ENCODE results near the gene LRIG1.

Gene LRIG1

GRCh38 chr3:66487465-66487864 lies 13.4 kb downstream of the LRIG1 start:
- DNase-seq, result no peak

GRCh38 chr3:66486646-66487045 lies 14.2 kb downstream of the LRIG1 start:
- DNase-seq, result no peak

DNA sequence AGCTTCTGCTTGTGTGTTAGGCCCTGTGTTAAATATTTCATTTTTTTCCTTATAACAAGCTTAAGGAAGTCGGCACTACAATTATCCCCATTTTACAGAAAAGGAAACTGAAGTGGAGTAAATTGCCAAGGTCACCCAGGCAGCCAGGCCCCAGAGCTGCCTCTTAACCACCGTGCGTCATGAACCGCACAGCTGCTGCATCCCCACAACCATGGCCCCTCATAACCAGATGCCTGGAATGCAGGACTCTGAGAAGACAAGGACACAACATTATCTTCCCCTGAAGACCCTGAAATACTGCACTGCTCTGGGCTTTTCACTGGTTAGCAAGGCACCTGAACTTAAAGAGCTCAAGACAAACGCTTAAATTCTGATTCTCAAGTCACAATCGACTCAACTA lies 14.6 kb downstream of the LRIG1 start:
- DNase-seq, result no peak

GRCh38 chr3:66485291-66485968 lies 15.4 kb downstream of the LRIG1 start:
- DNase-seq, result no peak

DNA sequence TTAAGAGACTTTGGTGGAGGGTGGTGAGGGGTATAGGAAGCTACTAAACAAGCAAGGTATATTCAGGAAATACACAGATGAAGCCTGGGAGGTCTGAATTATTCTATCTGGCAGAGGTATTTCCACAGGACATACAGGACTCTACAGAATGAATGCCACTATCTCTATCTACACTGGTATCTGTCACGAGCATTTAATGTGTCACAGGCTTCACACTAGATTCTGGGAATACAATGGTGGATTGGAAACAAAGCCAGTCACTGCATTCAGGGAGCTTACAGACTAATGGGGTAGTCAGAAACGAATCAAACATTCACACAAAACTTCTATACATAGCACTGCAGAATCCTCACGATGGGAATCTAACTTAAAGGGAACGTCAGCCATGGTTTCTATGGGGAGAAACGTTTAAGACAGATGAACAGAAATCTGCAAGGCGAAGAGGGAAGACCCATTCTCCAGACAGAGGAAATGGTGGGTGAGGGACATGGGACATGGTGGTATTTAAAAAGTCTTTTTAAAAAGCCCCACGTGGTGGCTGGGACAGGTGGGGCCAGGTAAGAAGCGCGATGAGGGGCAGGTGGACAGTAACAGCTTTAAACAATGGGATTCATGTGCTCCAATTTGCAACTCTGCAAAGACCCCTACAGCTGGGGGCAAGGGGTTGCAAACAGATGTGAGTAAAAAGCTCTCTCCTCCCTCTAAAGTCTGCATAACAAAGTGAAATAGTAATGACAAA lies 16.5 kb downstream of the LRIG1 start:
- DNase-seq, result no peak

DNA sequence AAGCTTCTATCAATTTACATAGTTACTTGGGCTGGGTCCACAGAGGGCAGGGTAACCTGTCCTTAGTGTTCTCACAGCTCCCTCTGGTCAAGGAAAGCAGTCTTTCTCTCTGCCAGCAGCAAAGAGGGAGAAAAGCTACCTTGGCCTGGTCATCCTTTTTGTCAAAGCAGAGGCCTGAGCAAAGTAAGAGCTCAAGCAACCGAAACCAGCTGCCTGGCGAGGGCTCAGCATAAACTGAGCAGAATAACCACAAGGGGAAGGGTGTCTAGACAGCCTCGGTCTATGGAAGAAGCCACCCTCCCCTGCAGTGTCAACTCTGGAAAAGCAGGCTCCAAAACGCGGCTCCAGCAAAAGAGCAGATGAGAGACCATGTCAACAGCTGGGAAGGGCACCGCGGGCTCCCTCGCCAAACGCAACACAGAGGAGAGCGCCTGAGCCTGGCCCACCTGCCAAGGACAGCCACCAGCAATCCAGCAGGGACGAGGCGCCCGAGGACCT lies 17.4 kb downstream of the LRIG1 start:
- DNase-seq, result no peak

DNA sequence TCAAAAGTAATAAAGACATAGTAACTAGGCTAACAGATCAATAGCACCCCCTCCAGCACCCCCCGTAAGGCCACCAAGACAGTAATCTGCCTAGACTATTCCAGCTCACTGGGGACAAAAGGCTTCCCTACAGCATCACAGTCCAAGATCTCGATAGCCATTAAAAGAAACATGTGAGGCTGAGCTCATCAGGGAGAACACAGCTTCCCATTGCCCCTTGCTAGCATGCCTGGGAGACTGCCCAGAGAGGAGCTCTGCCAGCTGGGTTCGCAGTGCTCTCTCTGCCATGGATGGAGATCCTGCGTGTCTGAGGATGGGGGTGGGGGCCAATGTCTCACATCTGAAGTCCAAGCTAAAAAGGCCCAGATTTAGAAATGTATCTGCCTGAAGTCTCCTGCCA lies 17.8 kb downstream of the LRIG1 start:
- DNase-seq, result no peak

DNA sequence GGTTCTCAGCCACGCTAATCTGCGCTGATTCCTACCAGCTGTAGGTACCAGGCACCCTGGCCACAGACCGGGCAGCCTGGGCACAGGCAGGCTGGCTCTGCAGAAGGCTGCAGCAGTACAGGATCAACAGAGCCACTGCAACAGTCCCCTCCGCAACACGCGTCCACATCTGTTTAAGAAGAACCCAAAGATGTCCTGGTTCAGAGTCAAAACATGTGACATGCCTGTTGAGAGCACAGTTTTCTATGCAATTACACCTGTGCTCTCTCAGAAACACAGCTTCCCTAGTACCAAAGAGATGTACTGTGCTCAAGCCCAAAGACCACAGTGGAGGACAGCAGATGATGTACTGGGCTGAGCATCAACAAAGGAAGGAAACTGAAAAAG lies 18.8 kb downstream of the LRIG1 start:
- no peak for DNase-seq

DNA sequence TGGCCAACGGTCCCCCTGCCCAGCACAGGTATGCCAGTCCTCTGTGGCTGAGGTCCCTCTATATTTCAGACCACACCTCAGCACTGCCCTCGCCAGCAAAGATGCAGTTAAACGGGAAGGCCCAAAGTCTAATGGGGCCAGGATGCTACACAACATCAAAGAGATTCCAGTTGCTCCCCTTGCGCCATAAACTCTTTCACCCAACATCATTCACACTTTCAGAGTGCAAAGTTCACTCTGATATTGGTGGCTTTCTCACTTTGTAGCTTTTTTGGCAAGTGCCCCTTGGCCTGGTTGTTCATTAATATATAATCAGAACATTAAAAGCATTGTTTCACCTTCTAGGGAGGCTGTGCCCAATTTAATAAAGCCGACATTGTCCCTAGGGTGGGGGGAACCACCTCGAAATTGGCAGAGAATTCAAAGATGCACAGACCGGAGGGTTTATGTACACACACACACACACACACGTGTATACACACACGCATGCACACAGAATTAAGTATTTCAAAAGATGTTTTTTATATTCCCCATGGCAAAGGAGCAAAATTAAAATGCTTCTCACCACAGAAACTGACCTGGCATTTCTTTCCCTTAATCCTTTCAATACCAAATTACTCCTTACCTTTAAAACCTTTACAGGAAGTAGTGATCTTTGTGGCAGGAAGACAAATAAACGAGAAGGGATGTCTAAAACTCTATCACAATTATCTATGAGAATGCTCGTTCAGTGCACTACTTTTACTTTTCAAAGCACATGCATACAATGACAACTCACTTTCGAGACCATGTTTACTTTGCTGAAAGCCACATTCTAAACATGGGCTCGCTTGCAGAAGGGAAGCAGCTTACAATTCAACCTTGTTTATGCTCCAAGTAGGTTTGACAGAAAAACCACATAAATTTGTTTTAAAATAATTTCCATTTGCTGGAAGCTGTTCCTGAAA lies 19.5 kb downstream of the LRIG1 start:
- DNase-seq, result no peak

- DNase-seq, result no peak
Measured at GRCh38 chr3:66480666-66481065, 20.2 kb downstream of the LRIG1 start.

GRCh38 chr3:66479532-66479947 lies 21.3 kb downstream of the LRIG1 start:
- DNase-seq, result no peak

DNA sequence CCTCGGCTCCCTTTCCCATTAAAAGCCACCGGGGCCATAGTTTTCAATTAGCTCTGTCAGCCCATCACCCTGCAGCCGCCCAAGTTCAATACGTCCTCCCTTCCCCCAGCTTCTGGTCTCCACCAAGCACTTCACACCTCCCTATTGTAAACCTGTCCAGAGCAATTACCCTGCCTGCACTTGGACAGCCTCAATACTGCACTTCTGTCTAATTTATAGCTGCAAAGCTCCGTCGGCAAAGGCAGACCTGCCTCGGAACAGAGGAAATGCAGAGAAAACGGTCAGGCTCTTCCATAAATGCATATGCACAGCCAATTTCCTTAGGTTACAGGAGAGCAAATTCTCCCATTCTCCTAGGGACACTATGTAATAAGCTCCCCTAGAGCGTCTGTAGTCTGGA lies 21.9 kb downstream of the LRIG1 start:
- no peak for DNase-seq

- DNase-seq, result no peak
Measured at GRCh38 chr3:66477856-66478255, 23.0 kb downstream of the LRIG1 start.

DNA sequence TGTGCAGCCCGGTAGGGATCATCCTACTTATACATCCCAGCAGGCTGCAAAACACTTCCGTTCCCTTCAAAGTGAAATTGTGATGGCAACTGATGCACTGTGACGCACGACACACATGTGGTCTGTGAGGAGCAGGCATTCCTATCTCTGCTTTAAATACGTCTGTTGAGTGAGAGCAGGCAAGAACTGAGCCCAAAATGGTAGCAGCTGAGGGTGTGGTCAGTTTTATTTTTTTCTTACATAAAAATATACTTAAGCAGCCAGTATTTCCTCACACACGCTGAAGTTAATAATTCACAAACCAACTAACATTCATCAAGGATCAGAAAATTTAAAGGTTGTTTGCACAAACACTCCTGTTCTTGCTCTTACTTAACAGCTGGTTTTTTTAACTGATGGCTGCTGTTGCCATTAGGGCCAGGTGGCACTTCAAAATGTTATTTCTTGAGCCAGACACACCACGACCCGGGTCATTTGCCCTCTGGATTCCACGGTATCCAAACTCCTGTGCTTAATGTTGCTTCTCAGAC lies 23.9 kb downstream of the LRIG1 start:
- no peak for DNase-seq

GRCh38 chr3:66475386-66476020 lies 25.3 kb downstream of the LRIG1 start:
- DNase-seq, result no peak

GRCh38 chr3:66473692-66474091 lies 27.1 kb downstream of the LRIG1 start:
- DNase-seq, result no peak

- no peak for DNase-seq
Measured at GRCh38 chr3:66473181-66473580, 27.6 kb downstream of the LRIG1 start.

DNA sequence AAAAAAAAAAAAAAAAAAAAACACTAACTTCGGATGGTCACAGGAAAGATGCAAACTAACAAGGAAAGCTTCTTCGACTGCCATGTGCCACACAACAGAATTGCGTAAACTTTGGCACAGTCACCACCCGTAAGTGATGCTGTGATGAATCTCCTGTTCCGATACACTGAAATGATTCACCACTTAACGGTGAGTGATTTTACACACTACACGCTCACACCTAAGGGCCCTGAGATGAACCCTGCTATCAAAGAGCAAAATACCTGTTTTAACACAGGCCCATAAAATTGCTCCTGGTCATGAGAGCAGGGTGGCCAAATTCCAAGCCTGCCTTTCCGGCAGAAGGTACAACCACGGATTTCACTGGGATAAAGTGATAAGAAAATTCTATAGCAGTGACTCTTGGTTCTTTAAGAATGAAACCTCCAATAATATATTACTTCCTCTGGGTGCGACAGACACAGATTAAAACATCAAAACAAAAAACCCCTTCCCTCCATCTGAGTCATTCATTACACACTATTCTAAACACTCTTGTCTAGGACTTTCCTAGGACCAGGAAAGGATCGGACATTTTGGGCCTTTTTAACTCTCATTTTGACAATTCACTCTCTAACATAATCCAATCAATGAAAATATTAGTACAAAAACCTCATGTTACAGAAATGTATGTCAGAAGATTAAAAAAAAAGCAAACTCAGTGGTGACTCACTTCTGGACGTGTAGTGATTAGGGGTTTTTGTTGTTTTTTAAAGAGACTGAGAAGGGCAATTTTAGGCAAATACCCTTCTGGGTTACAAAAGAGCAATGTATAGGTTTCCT lies 28.3 kb downstream of the LRIG1 start:
- no peak for DNase-seq

GRCh38 chr3:66470956-66471686 lies 29.7 kb downstream of the LRIG1 start:
- DNase-seq, result no peak

DNA sequence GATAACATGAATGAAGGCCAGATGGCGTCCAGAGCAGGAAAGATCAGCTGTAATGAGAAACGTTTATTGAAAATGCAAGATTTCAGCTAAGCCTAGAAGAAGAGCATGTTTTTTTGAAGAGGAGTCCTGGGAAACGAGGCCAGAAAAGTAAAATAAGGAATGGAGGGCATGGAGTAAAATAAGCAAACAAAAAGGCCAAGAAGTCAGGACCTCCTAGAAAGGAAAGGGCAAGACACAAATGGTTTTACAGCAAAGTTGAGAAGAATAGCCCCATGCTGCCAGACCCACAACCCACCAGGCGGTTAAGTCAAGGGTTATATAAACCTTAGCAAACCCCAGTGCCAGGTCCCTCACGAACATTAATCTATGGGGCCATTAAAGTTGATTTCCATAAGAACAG lies 30.5 kb downstream of the LRIG1 start:
- DNase-seq, result no peak

- DNase-seq, result no peak
Measured at GRCh38 chr3:66469220-66469640, 31.6 kb downstream of the LRIG1 start.
